Measurements from ENCODE around the gene DNAJA1. TPM values are rescaled to one million over a fixed set of nuclear protein-coding genes. Genes with fewer than 3 reads are reported as not detected.
A peak's percentile ranks its signal among the peaks of the same experiment; 100 is the strongest.

The DNAJA1 gene
- total RNA-seq, 1 experiment from 2014 or later = 239 TPM

- peak; percentile 38 to 44 for DNase-seq
- H3K4me1 ChIP-seq = peaks cover 9% of the 10 kb centered on the region
- H3K36me3 ChIP-seq = peaks cover 32% of the 10 kb centered on the region
These were observed 19.1 kb downstream of the DNAJA1 start for GRCh38 chr9:33044162-33044673.

GRCh38 chr9:33044677-33045282, 19.7 kb downstream of the DNAJA1 start:
- Histone ChIP-seq H3K9me3 (replicated peaks) (no peaks in the 10 kb centered on the region), H3K4me3 (no peak overlapping the region; the same call in 1 of the 2 replicates), H3K27ac (no peak overlapping the region), H3K36me3 (peaks cover 32% of the 10 kb centered on the region), H3K27me3 (no peaks in the 10 kb centered on the region), H3K4me1 (peaks cover 9% of the 10 kb centered on the region)
- DNase-seq = no peak

More at GRCh38 chr9:33044162-33044673, 19.1 kb downstream of the DNAJA1 start:
- H3K27me3 ChIP-seq = no peaks in the 10 kb centered on the region
- peak overlapping the region; percentile 41 for H3K4me3 ChIP-seq
- no peaks in the 10 kb centered on the region for H3K9me3 ChIP-seq (replicated peaks)
- H3K27ac ChIP-seq = no peak overlapping the region

DNA sequence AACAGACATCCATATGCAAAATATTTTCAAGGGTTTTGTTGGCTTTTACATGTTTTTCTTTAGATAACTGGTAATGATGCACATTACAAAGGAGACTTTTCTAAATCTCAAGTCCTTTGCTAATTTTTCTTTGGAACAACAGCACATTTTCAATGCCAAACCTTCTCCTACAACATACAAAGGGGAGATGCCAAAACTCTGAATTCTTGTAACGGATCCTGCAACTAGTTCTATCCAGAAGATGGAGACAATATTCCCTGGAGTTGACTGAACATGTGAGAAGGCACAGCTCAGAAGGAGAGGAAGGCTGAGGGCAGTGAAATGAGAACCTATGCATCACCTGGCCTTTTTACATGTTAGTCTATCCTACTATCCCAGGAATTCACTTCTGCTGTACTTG, 21.0 kb downstream of the DNAJA1 start:
- H3K27me3 ChIP-seq = no peaks in the 10 kb centered on the region
- peaks cover 32% of the 10 kb centered on the region for H3K36me3 ChIP-seq
- no peaks in the 10 kb centered on the region for H3K9me3 ChIP-seq (replicated peaks)
- H3K27ac ChIP-seq = no peak overlapping the region
- peaks cover 1% of the 10 kb centered on the region for H3K4me1 ChIP-seq
- DNase-seq = no peak
- H3K4me3 ChIP-seq = no peak overlapping the region

DNA sequence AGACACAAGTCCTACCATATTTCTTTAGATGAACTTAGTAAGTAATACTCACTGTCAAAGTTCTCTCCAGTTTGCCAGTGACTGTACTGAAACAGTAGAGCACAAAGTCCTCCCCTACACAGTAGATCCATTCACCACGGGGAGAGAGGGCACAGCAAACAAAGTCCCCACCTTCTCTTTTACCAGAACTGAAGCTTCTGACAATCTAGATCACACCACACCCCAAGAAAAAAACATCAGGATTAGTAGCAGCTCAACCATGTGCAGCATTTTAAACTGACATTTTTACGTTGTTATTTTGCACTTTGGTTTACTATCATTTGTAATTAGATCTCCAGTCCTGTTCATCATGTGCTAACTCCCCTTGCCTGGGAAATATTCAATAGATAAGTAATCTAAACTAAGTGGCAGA, 23.0 kb downstream of the DNAJA1 start:
- Histone ChIP-seq H3K4me3 (no peak overlapping the region), H3K9me3 (replicated peaks) (no peaks in the 10 kb centered on the region), H3K4me1 (no peaks in the 10 kb centered on the region), H3K27me3 (no peaks in the 10 kb centered on the region), H3K36me3 (peaks cover 41% of the 10 kb centered on the region), H3K27ac (no peak overlapping the region)
- DNase-seq = no peak

GRCh38 chr9:33049680-33050361, 24.7 kb downstream of the DNAJA1 start:
- no peaks in the 10 kb centered on the region for H3K4me1 ChIP-seq
- no peak for DNase-seq

GRCh38 chr9:33051144-33051543, 26.1 kb downstream of the DNAJA1 start:
- Histone ChIP-seq H3K4me3 (no peak overlapping the region), H3K27ac (no peak overlapping the region), H3K27me3 (no peaks in the 10 kb centered on the region), H3K4me1 (no peaks in the 10 kb centered on the region), H3K9me3 (replicated peaks) (no peaks in the 10 kb centered on the region), H3K36me3 (peaks cover 66% of the 10 kb centered on the region)
- DNase-seq = no peak

More at GRCh38 chr9:33049680-33050361, 24.7 kb downstream of the DNAJA1 start:
- Histone ChIP-seq H3K36me3 (peaks cover 57% of the 10 kb centered on the region), H3K27ac (no peak overlapping the region), H3K9me3 (replicated peaks) (no peaks in the 10 kb centered on the region), H3K4me3 (no peak overlapping the region), H3K27me3 (no peaks in the 10 kb centered on the region)

DNA sequence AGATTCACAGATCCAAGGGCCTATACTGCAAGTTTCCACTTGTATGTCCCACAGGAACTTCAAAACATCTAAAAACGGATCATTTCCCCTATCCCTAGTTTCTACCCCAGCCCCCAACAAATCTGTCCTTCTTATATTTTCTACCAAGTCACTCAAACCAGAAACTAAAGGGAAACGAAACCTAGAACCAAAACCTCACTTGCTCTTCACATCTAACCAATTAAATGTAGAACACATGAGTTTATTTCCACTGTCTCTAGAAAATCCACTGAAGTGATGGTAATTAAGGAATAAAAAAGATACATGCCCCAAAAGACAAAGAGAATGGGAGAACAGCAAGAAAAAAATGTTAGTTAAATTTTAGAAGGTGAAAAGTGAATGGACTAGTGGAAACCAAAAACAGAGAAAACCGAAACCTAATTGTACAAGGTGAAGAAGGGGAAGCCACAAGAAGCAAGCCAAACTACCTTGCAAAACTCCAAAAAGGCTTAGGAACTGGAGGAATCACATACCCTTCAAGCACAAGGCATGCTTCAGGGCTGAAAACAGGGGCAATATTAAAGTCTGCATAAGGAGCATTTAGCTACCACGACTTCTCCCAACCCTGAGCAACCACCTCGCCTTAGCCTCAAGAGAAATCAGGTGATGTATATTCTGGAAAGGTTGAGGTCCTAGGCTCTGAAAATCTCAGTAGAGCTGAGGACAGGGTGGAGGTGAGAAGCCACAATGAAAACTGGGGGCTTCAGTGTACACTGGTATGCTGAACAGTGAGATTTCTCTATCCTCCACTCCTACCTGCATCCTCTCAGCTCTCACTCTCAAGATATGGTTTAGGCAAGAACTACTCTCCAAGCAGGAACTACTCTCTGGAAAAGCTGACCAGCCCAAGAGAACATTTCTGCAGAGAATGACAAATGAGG, 40.3 kb downstream of the DNAJA1 start:
- Histone ChIP-seq H3K4me1 (no peaks in the 10 kb centered on the region), H3K4me3 (no peak overlapping the region), H3K36me3 (peaks cover 44% of the 10 kb centered on the region), H3K9me3 (replicated peaks) (no peaks in the 10 kb centered on the region), H3K27ac (no peak overlapping the region), H3K27me3 (no peaks in the 10 kb centered on the region)
- no peak for DNase-seq

- no peaks in the 10 kb centered on the region for H3K9me3 ChIP-seq (replicated peaks)
- DNase-seq = no peak
- H3K4me3 ChIP-seq = no peak overlapping the region
- H3K4me1 ChIP-seq = no peaks in the 10 kb centered on the region
- no peaks in the 10 kb centered on the region for H3K27me3 ChIP-seq
- H3K36me3 ChIP-seq = peaks cover 51% of the 10 kb centered on the region
- H3K27ac ChIP-seq = no peak overlapping the region
These were observed 43.9 kb downstream of the DNAJA1 start for GRCh38 chr9:33068991-33069390.

GRCh38 chr9:33076046-33077004, 51.3 kb downstream of the DNAJA1 start, which contains the start of gene SMU1:
SMU1 (minus strand) TSS chr9:33076674; CDS start chr9:33076608, 66 bp downstream.
- peaks cover 18% of the 10 kb centered on the region; the same call in 1 of the 2 replicates for H3K36me3 ChIP-seq
- no peaks in the 10 kb centered on the region for H3K4me1 ChIP-seq
- H3K9me3 ChIP-seq (replicated peaks) = no peaks in the 10 kb centered on the region
- peak within 1 kb of the TSS; percentile 75 for H3K4me3 ChIP-seq
- no peaks in the 10 kb centered on the region for H3K27me3 ChIP-seq
- peak within 1 kb of the TSS; percentile 58 for H3K27ac ChIP-seq
- DNase-seq = peak; percentile 95 to 97

- no peaks in the 10 kb centered on the region for H3K36me3 ChIP-seq
- H3K27ac ChIP-seq = no peak overlapping the region
- no peaks in the 10 kb centered on the region for H3K27me3 ChIP-seq
- DNase-seq = no peak
- H3K9me3 ChIP-seq (replicated peaks) = no peaks in the 10 kb centered on the region
- H3K4me3 ChIP-seq = peak overlapping the region; percentile 23; the same call in 1 of the 2 replicates
- no peaks in the 10 kb centered on the region for H3K4me1 ChIP-seq
These were observed 55.5 kb downstream of the DNAJA1 start for GRCh38 chr9:33080534-33080933.

- Histone ChIP-seq H3K27me3 (no peaks in the 10 kb centered on the region), H3K36me3 (no peaks in the 10 kb centered on the region), H3K4me1 (no peaks in the 10 kb centered on the region), H3K27ac (no peak overlapping the region), H3K9me3 (replicated peaks) (no peaks in the 10 kb centered on the region), H3K4me3 (peak overlapping the region; percentile 23)
- peak; percentile 72 to 90 for DNase-seq
These were observed 56.2 kb downstream of the DNAJA1 start for GRCh38 chr9:33081128-33081851.

DNA sequence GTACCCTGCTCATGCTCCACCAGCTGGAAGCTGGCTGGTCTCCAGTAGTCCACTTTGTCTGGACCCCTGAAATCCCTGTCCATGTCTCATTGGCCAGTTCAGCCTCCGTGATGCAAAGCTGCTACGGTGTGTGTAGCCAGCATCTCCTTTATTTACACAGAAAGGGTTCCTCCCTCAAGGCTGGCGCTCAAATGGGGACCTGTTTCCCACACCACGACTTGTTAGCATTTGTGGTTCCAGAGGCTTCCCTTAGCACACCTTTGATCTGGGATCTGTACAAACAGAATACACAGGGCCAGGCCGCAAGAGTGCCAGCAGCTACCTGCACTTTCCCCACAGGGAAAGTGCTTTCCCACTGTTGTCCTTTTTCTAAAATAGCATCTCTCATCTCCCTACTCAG, 57.1 kb downstream of the DNAJA1 start:
- Histone ChIP-seq H3K27me3 (no peaks in the 10 kb centered on the region), H3K9me3 (replicated peaks) (no peaks in the 10 kb centered on the region), H3K4me3 (no peak overlapping the region), H3K36me3 (no peaks in the 10 kb centered on the region), H3K27ac (no peak overlapping the region), H3K4me1 (no peaks in the 10 kb centered on the region)
- no peak for DNase-seq

All from SJCRH30 (cell line).